Measurements from ENCODE around the gene KSR1.

The KSR1 gene

GRCh38 chr17:27620721-27621120 is 164.5 kb downstream of the KSR1 start:
- no peak overlapping the region for H3K27ac ChIP-seq
- no peak for TF ChIP-seq CTCF (conservative IDR thresholded peaks at IDR 0.05)
- TF ChIP-seq ZFX (IDR thresholded peaks at IDR 0.05): no peak

- TF ChIP-seq ZFX (IDR thresholded peaks at IDR 0.05): no peak
- TF ChIP-seq CTCF (conservative IDR thresholded peaks at IDR 0.05): no peak
Measured at GRCh38 chr17:27621536-27621935, 165.3 kb downstream of the KSR1 start.

GRCh38 chr17:27621942-27622559 is 165.8 kb downstream of the KSR1 start:
- TF ChIP-seq CTCF (conservative IDR thresholded peaks at IDR 0.05): no peak
- TF ChIP-seq ZFX (IDR thresholded peaks at IDR 0.05): no peak
- no peak overlapping the region for H3K27ac ChIP-seq

More at GRCh38 chr17:27621536-27621935, 165.3 kb downstream of the KSR1 start:
- no peak overlapping the region for H3K27ac ChIP-seq

GRCh38 chr17:27622986-27623385 is 166.7 kb downstream of the KSR1 start:
- H3K27ac ChIP-seq: no peak overlapping the region
- no peak for TF ChIP-seq ZFX (IDR thresholded peaks at IDR 0.05)
- no peak for TF ChIP-seq CTCF (conservative IDR thresholded peaks at IDR 0.05)

GRCh38 chr17:27623614-27624013 is 167.4 kb downstream of the KSR1 start:
- no peak for TF ChIP-seq CTCF (conservative IDR thresholded peaks at IDR 0.05)
- H3K27ac ChIP-seq: no peak overlapping the region

GRCh38 chr17:27624539-27624938 is 168.3 kb downstream of the KSR1 start:
- TF ChIP-seq ZFX (IDR thresholded peaks at IDR 0.05): no peak
- TF ChIP-seq CTCF (conservative IDR thresholded peaks at IDR 0.05): no peak
- H3K27ac ChIP-seq: no peak overlapping the region

GRCh38 chr17:27625856-27626255 is 169.6 kb downstream of the KSR1 start:
- TF ChIP-seq CTCF (conservative IDR thresholded peaks at IDR 0.05) (no peak), ZFX (IDR thresholded peaks at IDR 0.05) (no peak)
- no peak overlapping the region for H3K27ac ChIP-seq
